Neuronal stem cell (in vitro differentiated cells): ENCODE data around the gene FBXO28.

Experiments
- DNase-seq: peaks from one replicate; pipeline ENCODE4 v3.0.0-alpha.2; 2013; ENCODE audit warnings: low spot score
- H2AFZ ChIP-seq: one replicate; pipeline ENCODE4 v1.6.1; 2013; ENCODE audit warnings: mild to moderate bottlenecking, low read length, inconsistent platforms
- H2AK5ac ChIP-seq: 2 replicates; pipeline ENCODE4 v1.6.1; 2013; ENCODE audit warnings: low read depth, mild to moderate bottlenecking, inconsistent platforms, low read length, moderate library complexity, mixed read lengths
- H2BK120ac ChIP-seq: 2 replicates; pipeline ENCODE4 v1.6.1; 2013; ENCODE audit warnings: low read depth, mild to moderate bottlenecking, inconsistent platforms, low read length, moderate library complexity, mixed read lengths
- H2BK12ac ChIP-seq: one replicate; pipeline ENCODE4 v1.6.1; 2013; ENCODE audit warnings: low read length, inconsistent platforms
- H2BK15ac ChIP-seq: 2 replicates; pipeline ENCODE4 v1.6.1; 2013; ENCODE audit warnings: mild to moderate bottlenecking, low read length, inconsistent platforms, mixed read lengths
- H2BK5ac ChIP-seq: one replicate; pipeline ENCODE4 v1.6.1; 2013; ENCODE audit warnings: inconsistent platforms, mild to moderate bottlenecking, low read length, moderate library complexity
- H3K14ac ChIP-seq: one replicate; pipeline ENCODE4 v1.6.1; 2013; ENCODE audit warnings: low read length, inconsistent platforms
- H3K18ac ChIP-seq: 2 replicates; pipeline ENCODE4 v1.6.1; 2013; ENCODE audit warnings: low read length, inconsistent platforms
- H3K23ac ChIP-seq: 2 replicates; pipeline ENCODE4 v1.6.1; 2013; ENCODE audit warnings: low read depth, mild to moderate bottlenecking, mixed read lengths, low read length, inconsistent platforms; ENCODE audit not compliant: poor library complexity
- H3K27ac ChIP-seq: replicated peaks from 3 replicates; pipeline ENCODE4 v1.5.1; 2013; ENCODE audit warnings: low read length, inconsistent platforms
- H3K27me3 ChIP-seq, 3 experiments: 2 replicates each; pipeline ENCODE4 v1.6.1; 2013; ENCODE audit warnings: low read length in 3 of 3, mild to moderate bottlenecking in 2 of 3, inconsistent platforms in 1 of 3, low read depth in 1 of 3, mixed read lengths in 1 of 3, moderate library complexity in 1 of 3; ENCODE audit not compliant: control insufficient read depth in 3 of 3, insufficient read depth in 3 of 3
- H3K36me3 ChIP-seq, 2 donors: replicated peaks in 1 of 2; 2 replicates each; pipeline ENCODE4 v1.6.1; 2013; ENCODE audit warnings: low read length in 2 of 2; ENCODE audit not compliant: control insufficient read depth in 2 of 2, insufficient read depth in 2 of 2
- H3K4ac ChIP-seq: 2 replicates; pipeline ENCODE4 v1.6.1; 2013; ENCODE audit warnings: inconsistent platforms, mild to moderate bottlenecking, low read length, moderate library complexity
- H3K4me1 ChIP-seq, 2 donors: 1 replicate in 1 of 2; 2 replicates in 1 of 2; pipeline ENCODE4 v1.6.1; 2013; ENCODE audit warnings: low read length in 2 of 2, low read depth in 1 of 2; ENCODE audit not compliant: control insufficient read depth in 2 of 2, insufficient read depth in 1 of 2
- H3K4me2 ChIP-seq: one replicate; pipeline ENCODE4 v1.6.1; 2013; ENCODE audit warnings: mild to moderate bottlenecking, low read length, inconsistent platforms; ENCODE audit not compliant: insufficient read depth, poor library complexity, severe bottlenecking
- H3K4me3 ChIP-seq, 2 donors: 2 replicates each; pipeline ENCODE4 v1.5.1; 2013; ENCODE audit warnings: low read length in 2 of 2, mild to moderate bottlenecking in 2 of 2, inconsistent platforms in 1 of 2, moderate library complexity in 1 of 2
- H3K79me1 ChIP-seq: one replicate; pipeline ENCODE4 v1.6.1; 2013; ENCODE audit warnings: low read depth, mild to moderate bottlenecking, inconsistent platforms, low read length, moderate library complexity
- H3K9ac ChIP-seq: one replicate; pipeline ENCODE4 v1.6.1; 2013; ENCODE audit warnings: mild to moderate bottlenecking, low read depth, low read length, inconsistent platforms; ENCODE audit not compliant: poor library complexity
- H3K9me3 ChIP-seq, 2 donors: replicated peaks in 1 of 2; 2 replicates each; pipeline versions ENCODE3 to v1.6.1; 2013; ENCODE audit warnings: low read length in 2 of 2, mild to moderate bottlenecking in 2 of 2, inconsistent platforms in 1 of 2, low read depth in 1 of 2, mixed read lengths in 1 of 2, moderate library complexity in 1 of 2; ENCODE audit not compliant: control insufficient read depth in 2 of 2, insufficient read depth in 1 of 2
- H4K8ac ChIP-seq: one replicate; pipeline ENCODE4 v1.6.1; 2013; ENCODE audit warnings: low read depth, mild to moderate bottlenecking, inconsistent platforms, low read length, moderate library complexity
- H4K91ac ChIP-seq: one replicate; pipeline ENCODE4 v1.6.1; 2013; ENCODE audit warnings: low read length, low read depth, mild to moderate bottlenecking, inconsistent platforms; ENCODE audit not compliant: poor library complexity
- WGBS, 2 donors: extraction: QIAGEN DNeasy Blood & Tissue Kit; methylation state at CpG; one replicate each; pipeline ENCODE4 v1.1.7; 2013; ENCODE audit warnings: missing lambda C conversion rate in 2 of 2, mixed read lengths in 1 of 2; ENCODE audit not compliant: insufficient read length in 2 of 2, insufficient replicate concordance in 1 of 2; ENCODE audit errors: extremely low coverage in 2 of 2; 5-methylcytosine and 5-hydroxymethylcytosine counted together

The FBXO28 gene

DNA sequence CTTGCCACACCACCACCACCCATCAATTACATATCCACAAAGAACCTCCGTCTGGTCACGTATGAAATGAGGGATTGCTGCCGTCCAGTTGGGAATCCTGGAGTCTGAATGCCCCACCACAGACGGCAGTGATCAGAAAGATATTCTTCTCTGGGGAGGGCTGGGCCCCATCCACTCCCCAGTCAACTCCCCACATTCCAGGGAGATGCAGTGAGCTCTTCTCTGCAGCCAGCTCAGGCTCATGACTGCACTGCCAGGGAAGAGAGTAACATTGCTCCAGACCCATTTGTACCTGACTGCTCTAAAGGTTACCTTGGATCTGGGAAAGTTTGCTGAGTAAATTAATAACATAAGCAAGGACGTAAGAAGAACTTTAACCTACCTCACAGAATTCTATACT, 87.5 kb downstream of the FBXO28 start:
- Histone ChIP-seq H3K9me3 (no peaks in the 10 kb centered on the region), H3K4me3 (no peak overlapping the region), H2BK12ac (no peak overlapping the region), H2BK5ac (peak overlapping the region; percentile 26), H3K18ac (no peak overlapping the region), H3K79me1 (no peaks in the 10 kb centered on the region), H3K14ac (no peak overlapping the region), H3K4me2 (no peak overlapping the region), H2BK120ac (no peak overlapping the region), H4K8ac (no peak overlapping the region), H3K36me3 (no peaks in the 10 kb centered on the region), H2AFZ (no peak overlapping the region), H3K9ac (no peak overlapping the region), H3K27me3 (no peaks in the 10 kb centered on the region), H3K4me1 (peaks cover 10 to 14% of the 10 kb centered on the region in 2 donors), H3K23ac (no peak overlapping the region), H3K4ac (no peak overlapping the region), H2BK15ac (no peak overlapping the region), H2AK5ac (no peak overlapping the region), H3K27ac (no peak overlapping the region), H4K91ac (no peak overlapping the region)
- no peak for DNase-seq
- WGBS, 2 donors: no CpG with 5 or more reads among the region's 5 CpGs

GRCh38 chr1:224201853-224202252, 87.9 kb downstream of the FBXO28 start:
- no peak overlapping the region for H3K4me2 ChIP-seq
- no peak overlapping the region for H2BK15ac ChIP-seq
- DNase-seq: no peak
- H3K23ac ChIP-seq: no peak overlapping the region
- no peak overlapping the region for H2AK5ac ChIP-seq
- H3K18ac ChIP-seq: no peak overlapping the region
- no peaks in the 10 kb centered on the region for H3K36me3 ChIP-seq
- H3K4me1 ChIP-seq: peaks cover 10 to 14% of the 10 kb centered on the region in 2 donors
- H3K14ac ChIP-seq: no peak overlapping the region
- no peak overlapping the region for H3K4ac ChIP-seq
- no peak overlapping the region for H2BK5ac ChIP-seq
- no peak overlapping the region for H3K27ac ChIP-seq
- no peak overlapping the region for H2BK120ac ChIP-seq
- no peaks in the 10 kb centered on the region for H3K9me3 ChIP-seq
- no CpG with 5 or more reads among the region's 4 CpGs for WGBS, 2 donors
- no peaks in the 10 kb centered on the region for H3K27me3 ChIP-seq
- H4K91ac ChIP-seq: no peak overlapping the region
- H3K4me3 ChIP-seq: no peak overlapping the region
- H3K9ac ChIP-seq: no peak overlapping the region
- H2AFZ ChIP-seq: no peak overlapping the region
- no peak overlapping the region for H2BK12ac ChIP-seq
- H3K79me1 ChIP-seq: no peaks in the 10 kb centered on the region
- no peak overlapping the region for H4K8ac ChIP-seq

DNA sequence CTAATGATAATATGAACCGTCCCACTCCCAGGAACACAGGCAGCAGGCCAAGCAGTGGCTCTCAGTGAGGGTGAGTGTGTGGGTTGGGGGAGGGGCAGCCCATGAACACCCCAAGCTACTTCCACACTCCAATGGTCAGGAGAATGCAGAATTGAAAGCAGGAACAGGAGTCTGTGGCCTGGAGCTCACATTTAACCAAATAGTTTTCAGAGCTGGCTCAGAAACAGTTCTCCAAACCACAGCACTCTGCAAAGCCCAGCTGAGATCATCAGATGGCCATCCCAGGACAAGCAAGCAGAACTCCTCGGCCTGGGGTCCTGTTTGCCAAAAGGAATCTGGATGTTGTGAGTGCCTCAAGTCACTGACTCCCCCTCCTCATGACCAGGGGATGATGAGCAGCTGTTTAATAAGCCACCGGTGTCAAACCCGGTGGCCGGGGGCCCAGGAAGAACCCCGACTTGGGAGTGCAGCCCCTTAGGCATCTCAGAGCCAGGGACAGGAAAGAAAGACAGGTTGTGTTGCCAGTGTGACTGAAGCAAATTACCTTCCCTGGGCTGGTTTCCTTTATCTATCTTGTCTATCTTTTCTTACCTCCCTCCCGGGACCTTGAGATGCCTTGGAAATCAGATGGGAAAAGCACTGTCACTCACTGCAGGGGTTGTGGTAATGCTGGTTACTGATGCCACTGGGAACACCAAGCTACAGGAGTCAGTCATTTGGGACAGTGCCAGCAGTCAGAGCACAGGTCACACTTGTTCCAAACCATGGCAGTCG, 89.5 kb downstream of the FBXO28 start:
- no peak overlapping the region for H3K4ac ChIP-seq
- WGBS, 2 donors: no CpG with 5 or more reads among the region's 8 CpGs

DNA sequence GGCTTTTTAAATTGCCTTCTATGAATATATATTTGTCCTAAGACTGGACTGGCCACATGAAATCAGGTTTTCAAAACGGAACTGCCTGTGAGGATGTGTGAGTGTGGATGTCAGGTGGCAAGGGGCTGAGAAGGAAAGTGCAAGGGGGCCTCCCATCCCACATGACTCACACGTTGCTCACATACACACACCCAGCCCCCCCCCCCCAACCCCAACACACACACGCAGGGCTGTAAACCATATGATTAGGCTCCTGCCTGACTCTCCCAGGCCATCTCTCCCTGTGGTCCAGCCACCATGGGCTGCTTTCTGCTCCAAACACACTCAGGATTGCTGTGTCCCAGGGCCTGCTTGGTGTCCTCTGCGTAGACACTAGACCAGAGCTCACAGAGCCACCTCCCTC, 91.5 kb downstream of the FBXO28 start:
- Histone ChIP-seq H3K27ac (no peak overlapping the region), H2BK120ac (no peak overlapping the region), H3K79me1 (no peaks in the 10 kb centered on the region), H3K4me3 (no peak overlapping the region), H3K9me3 (no peaks in the 10 kb centered on the region), H2AFZ (peak overlapping the region; percentile 74), H3K4ac (no peak overlapping the region), H3K18ac (no peak overlapping the region), H3K27me3 (no peaks in the 10 kb centered on the region), H2BK15ac (no peak overlapping the region), H2AK5ac (no peak overlapping the region), H3K23ac (no peak overlapping the region), H2BK5ac (no peak overlapping the region), H3K4me2 (no peak overlapping the region), H3K4me1 (peaks cover 8 to 14% of the 10 kb centered on the region in 2 donors), H2BK12ac (no peak overlapping the region), H4K91ac (no peak overlapping the region), H3K14ac (no peak overlapping the region), H4K8ac (no peak overlapping the region), H3K36me3 (no peaks in the 10 kb centered on the region), H3K9ac (no peak overlapping the region)
- no peak for DNase-seq
- no CpG with 5 or more reads among the region's 4 CpGs for WGBS, 2 donors

More for the DNA sequence above, 89.5 kb downstream of the FBXO28 start:
- H3K4me1 ChIP-seq: peaks cover 10 to 14% of the 10 kb centered on the region in 2 donors
- no peak overlapping the region for H2AK5ac ChIP-seq
- no peak overlapping the region for H4K91ac ChIP-seq
- no peak overlapping the region for H2BK120ac ChIP-seq
- H3K27ac ChIP-seq: peak overlapping the region; percentile 34
- no peaks in the 10 kb centered on the region for H3K9me3 ChIP-seq
- DNase-seq: no peak
- H3K79me1 ChIP-seq: no peaks in the 10 kb centered on the region
- H3K23ac ChIP-seq: no peak overlapping the region
- H2AFZ ChIP-seq: peak overlapping the region; percentile 91
- H2BK15ac ChIP-seq: no peak overlapping the region
- H3K14ac ChIP-seq: no peak overlapping the region
- peak overlapping the region; percentile 13 for H3K4me2 ChIP-seq
- H3K4me3 ChIP-seq: no peak overlapping the region
- H3K36me3 ChIP-seq: no peaks in the 10 kb centered on the region
- H3K9ac ChIP-seq: no peak overlapping the region
- H4K8ac ChIP-seq: no peak overlapping the region
- H2BK5ac ChIP-seq: no peak overlapping the region
- H3K18ac ChIP-seq: peak overlapping the region; percentile 36
- H3K27me3 ChIP-seq: no peaks in the 10 kb centered on the region
- H2BK12ac ChIP-seq: no peak overlapping the region
